ENCODE results near the gene BANF1. TPM values are rescaled to one million over a fixed set of nuclear protein-coding genes. Genes with fewer than 3 reads are reported as not detected.

Gene BANF1
- total and polyA plus RNA-seq, 9 of the 15 experiments (the other 6 are each of a cell fraction or from before 2014, with no cell fraction given): 108 to 651 (median 263) TPM

DNA sequence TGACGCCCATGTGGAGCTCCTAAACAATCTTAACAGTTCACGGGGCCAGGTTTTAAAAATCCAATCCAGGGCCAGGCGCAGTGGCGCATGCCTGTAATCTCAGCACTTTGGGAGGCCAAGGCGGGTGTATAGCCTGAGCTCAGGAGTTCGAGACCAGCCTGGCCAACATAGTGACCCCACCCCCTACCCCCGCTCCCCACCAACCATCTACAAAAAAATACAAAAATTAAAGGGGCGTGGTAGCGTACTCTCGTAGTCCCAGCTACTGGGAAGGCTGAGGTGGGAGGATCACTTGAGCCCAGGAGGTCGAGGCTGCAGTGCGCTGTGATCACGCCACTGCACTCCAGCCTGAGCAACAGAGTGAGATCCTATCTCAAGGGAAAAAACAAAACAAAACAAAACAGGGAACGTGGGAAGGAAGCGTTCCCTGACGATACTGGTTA, 41.5 kb upstream of the BANF1 start (continued):
- TF ChIP-seq KDM1A (IDR thresholded peaks at IDR 0.05): peak in 1 of 2 experiments; percentile 37; a peak in 1 of 4 replicates
- 0 out of 2 replicates have a peak, but pooled peaks have one; percentile 60 for TF ChIP-seq SMARCA4 (IDR thresholded peaks at IDR 0.05)
- no peak for TF ChIP-seq ZFPM2 (CRISPR knock-in tag; IDR thresholded peaks at IDR 0.05)
- peak; percentile 41; the same call in 1 of the 2 replicates for TF ChIP-seq BHLHE40 (IDR thresholded peaks at IDR 0.05; ENCODE audit: low read length)
- TF ChIP-seq ADNP (tag; IDR thresholded peaks at IDR 0.05): peak; percentile 44; the same call in 1 of the 2 replicates
- no peak for TF ChIP-seq ZNF655 (CRISPR knock-in tag; IDR thresholded peaks at IDR 0.05)
- TF ChIP-seq, protein P1, sequence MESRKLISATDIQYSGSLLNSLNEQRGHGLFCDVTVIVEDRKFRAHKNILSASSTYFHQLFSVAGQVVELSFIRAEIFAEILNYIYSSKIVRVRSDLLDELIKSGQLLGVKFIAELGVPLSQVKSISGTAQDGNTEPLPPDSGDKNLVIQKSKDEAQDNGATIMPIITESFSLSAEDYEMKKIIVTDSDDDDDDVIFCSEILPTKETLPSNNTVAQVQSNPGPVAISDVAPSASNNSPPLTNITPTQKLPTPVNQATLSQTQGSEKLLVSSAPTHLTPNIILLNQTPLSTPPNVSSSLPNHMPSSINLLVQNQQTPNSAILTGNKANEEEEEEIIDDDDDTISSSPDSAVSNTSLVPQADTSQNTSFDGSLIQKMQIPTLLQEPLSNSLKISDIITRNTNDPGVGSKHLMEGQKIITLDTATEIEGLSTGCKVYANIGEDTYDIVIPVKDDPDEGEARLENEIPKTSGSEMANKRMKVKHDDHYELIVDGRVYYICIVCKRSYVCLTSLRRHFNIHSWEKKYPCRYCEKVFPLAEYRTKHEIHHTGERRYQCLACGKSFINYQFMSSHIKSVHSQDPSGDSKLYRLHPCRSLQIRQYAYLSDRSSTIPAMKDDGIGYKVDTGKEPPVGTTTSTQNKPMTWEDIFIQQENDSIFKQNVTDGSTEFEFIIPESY (CRISPR knock-in tag; IDR thresholded peaks at IDR 0.05): peak; percentile 93
- TF ChIP-seq HDAC1 (IDR thresholded peaks at IDR 0.05): peak in 1 of 2 experiments; percentile 36; a peak in 2 of 4 replicates
- TF ChIP-seq SREBF1 (IDR thresholded peaks at IDR 0.05; ENCODE audit: borderline replicate concordance, low read depth, low read length): 0 out of 2 replicates have a peak, but pooled peaks have one; percentile 35
- TF ChIP-seq HMG20A (CRISPR knock-in tag; conservative IDR thresholded peaks at IDR 0.05): no peak
- no peak for TF ChIP-seq MTA3 (IDR thresholded peaks at IDR 0.05; ENCODE audit: borderline replicate concordance)
- peak in 1 of 2 experiments; percentile 57; a peak in 1 of 4 replicates for TF ChIP-seq ARNT (IDR thresholded peaks at IDR 0.05)
- TF ChIP-seq HDGF (IDR thresholded peaks at IDR 0.05): peak; percentile 74; the same call in 1 of the 2 replicates
- TF ChIP-seq LARP7 (IDR thresholded peaks at IDR 0.05): peak; percentile 17; the same call in 1 of the 2 replicates
- peak; percentile 73; the same call in 1 of the 2 replicates for TF ChIP-seq NFATC3 (IDR thresholded peaks at IDR 0.05)
- no peak for TF ChIP-seq HMBOX1 (IDR thresholded peaks at IDR 0.05)
- TF ChIP-seq NKRF (IDR thresholded peaks at IDR 0.05; ENCODE audit: borderline replicate concordance): peak; percentile 26; the same call in 1 of the 2 replicates
- TF ChIP-seq SMARCA5 (IDR thresholded peaks at IDR 0.05): peak; percentile 69
- peak; percentile 19 for TF ChIP-seq SAP30 (IDR thresholded peaks at IDR 0.05; ENCODE audit: borderline replicate concordance, insufficient read depth, low read depth, low read length, poor library complexity, severe bottlenecking)
- TF ChIP-seq DPF2 (IDR thresholded peaks at IDR 0.05): peak; percentile 73
- TF ChIP-seq THRA (IDR thresholded peaks at IDR 0.05): no peak
- TF ChIP-seq GATA2 (CRISPR knock-in tag; IDR thresholded peaks at IDR 0.05): peak; percentile 65
- TF ChIP-seq ZNF311 (CRISPR knock-in tag; IDR thresholded peaks at IDR 0.05): no peak
